Upper lobe of left lung (tissue), 6 donors: ENCODE data around the gene LHX4. TPM values are rescaled to one million over a fixed set of nuclear protein-coding genes. Genes with fewer than 3 reads are reported as not detected.

Experiments
- ATAC-seq, 2 donors: fragments of 200-7000 bp; cut with Tn5 transposase; one replicate each; pipeline ENCODE4 v1.9.1; 2022; ENCODE audit warnings: mild to moderate bottlenecking in 2 of 2, moderate library complexity in 2 of 2; ENCODE audit not compliant: low FRiP score in 2 of 2
- DNase-seq, 2 donors: peaks; one replicate each; pipeline ENCODE4 v3.0.0-alpha.2; 2019 to 2020
- H3K27ac ChIP-seq, 4 donors: fragments of 200-600 bp; sonication (generic); one replicate each; pipeline ENCODE4 v1.5.1; 2016 to 2019
- H3K27me3 ChIP-seq, 4 donors: fragments of 200-600 bp; sonication (generic); one replicate each; pipeline ENCODE4 v1.5.1; 2017 to 2019
- H3K36me3 ChIP-seq, 4 donors: fragments of 200-600 bp; sonication (generic); one replicate each; pipeline ENCODE4 v1.5.1; 2016 to 2019
- H3K4me1 ChIP-seq, 4 donors: fragments of 200-600 bp; sonication (generic); one replicate each; pipeline ENCODE4 v1.5.1; 2018 to 2019
- H3K4me3 ChIP-seq, 4 donors: fragments of 200-600 bp; sonication (generic); one replicate each; pipeline ENCODE4 v1.5.1; 2017 to 2019; ENCODE audit warnings: mild to moderate bottlenecking in 2 of 4, moderate library complexity in 1 of 4
- H3K9me3 ChIP-seq, 4 donors: fragments of 200-600 bp; sonication (generic); one replicate each; pipeline ENCODE4 v1.5.1; 2018 to 2019
- CTCF ChIP-seq, 6 experiments: fragments of 450-650 bp in 4 of 6; fragments of 200-600 bp in 2 of 6; sonication (generic) in 2 of 6; IDR thresholded peaks; one replicate each; pipeline ENCODE4 v1.5.1; 2016 to 2019; ENCODE audit warnings: antibody characterized with exemption in 6 of 6
- EP300 ChIP-seq, 4 donors: sonication (generic); formaldehyde crosslinking; IDR thresholded peaks; one replicate each; pipeline ENCODE4 v1.5.1; 2017; ENCODE audit warnings: antibody characterized with exemption in 4 of 4, control low read depth in 2 of 4
- POLR2A ChIP-seq, 4 donors: fragments of 450-650 bp; IDR thresholded peaks; one replicate each; pipeline ENCODE4 v1.5.1; 2016 to 2017; ENCODE audit warnings: antibody characterized with exemption in 4 of 4, mild to moderate bottlenecking in 2 of 4
- POLR2AphosphoS5 ChIP-seq, 2 donors: sonication (generic); formaldehyde crosslinking; IDR thresholded peaks; one replicate each; pipeline ENCODE4 v1.5.1; 2017; ENCODE audit warnings: antibody characterized with exemption in 2 of 2
- WGBS, 2 donors: methylation state at CpG; one replicate each; pipeline ENCODE4 v1.1.5; 2017 to 2018; 5-methylcytosine and 5-hydroxymethylcytosine counted together
- total RNA-seq, 6 donors: library from RNA; depleted of rRNA in 4 of 6; stranded (reverse); fragments of >200 nt in 4 of 6; gene quantifications; one replicate each; pipeline versions ENCODE4 v1.1.0 to v1.2.1, GENCODE V29; 2016 to 2021
- donor health status: DM: no; HTN: no; CAD: no; lungs with moderate emphysema.
- donor health status: DM: no; HTN: yes; CAD: no; lungs with severe emphysema.

Gene LHX4
- total RNA-seq, 6 donors from 2014 or later = 0.17 to 1.0 (median 0.30) TPM; not detected in 3

- WGBS, 2 donors = 86 to 93% methylated on average over 6 of the region's 6 CpGs
- Histone ChIP-seq H3K27me3 (no peaks in the 10 kb centered on the region), H3K4me1 (no peaks in the 10 kb centered on the region), H3K36me3 (peaks cover 0 to 18% (median 0%) of the 10 kb centered on the region in 4 donors), H3K27ac (no peak overlapping the region), H3K4me3 (no peak overlapping the region), H3K9me3 (no peaks in the 10 kb centered on the region)
- DNase-seq (no peak), ATAC-seq (no peak)
- no peak for TF ChIP-seq EP300 (IDR thresholded peaks at IDR 0.05)
- TF ChIP-seq POLR2A (IDR thresholded peaks at IDR 0.05) = no peak
- no peak for TF ChIP-seq CTCF (IDR thresholded peaks at IDR 0.05)
- TF ChIP-seq POLR2AphosphoS5 (IDR thresholded peaks at IDR 0.05) = no peak
These were observed 60.4 kb downstream of the LHX4 start for GRCh38 chr1:180290265-180291001.

GRCh38 chr1:180291004-180291403 lies 60.9 kb downstream of the LHX4 start:
- ATAC-seq (no peak), DNase-seq (no peak)
- 72 to 77% methylated on average over 1 of the region's 1 CpG for WGBS, 2 donors
- no peak for TF ChIP-seq POLR2A (IDR thresholded peaks at IDR 0.05)
- TF ChIP-seq EP300 (IDR thresholded peaks at IDR 0.05) = no peak
- TF ChIP-seq CTCF (IDR thresholded peaks at IDR 0.05) = no peak
- no peak for TF ChIP-seq POLR2AphosphoS5 (IDR thresholded peaks at IDR 0.05)
- H3K9me3 ChIP-seq = no peaks in the 10 kb centered on the region
- no peaks in the 10 kb centered on the region for H3K27me3 ChIP-seq
- H3K27ac ChIP-seq = no peak overlapping the region
- H3K36me3 ChIP-seq = peaks cover 0 to 13% (median 0%) of the 10 kb centered on the region in 4 donors
- no peaks in the 10 kb centered on the region for H3K4me1 ChIP-seq
- H3K4me3 ChIP-seq = no peak overlapping the region

GRCh38 chr1:180294711-180295110 lies 64.6 kb downstream of the LHX4 start:
- 93% methylated on average over 2 of the region's 2 CpGs for WGBS, 2 donors
- no peak for DNase-seq
- TF ChIP-seq POLR2AphosphoS5 (IDR thresholded peaks at IDR 0.05) = no peak
- no peak for TF ChIP-seq CTCF (IDR thresholded peaks at IDR 0.05)
- no peak for TF ChIP-seq EP300 (IDR thresholded peaks at IDR 0.05)
- no peak for TF ChIP-seq POLR2A (IDR thresholded peaks at IDR 0.05)
- H3K4me3 ChIP-seq = no peak overlapping the region
- H3K9me3 ChIP-seq = no peaks in the 10 kb centered on the region
- no peaks in the 10 kb centered on the region for H3K36me3 ChIP-seq
- no peaks in the 10 kb centered on the region for H3K27me3 ChIP-seq
- H3K4me1 ChIP-seq = no peaks in the 10 kb centered on the region
- H3K27ac ChIP-seq = no peak overlapping the region
- ATAC-seq = no peak

- no peaks in the 10 kb centered on the region for H3K36me3 ChIP-seq
- WGBS, 2 donors = 88 to 93% methylated on average over 1 of the region's 1 CpG
- H3K4me1 ChIP-seq = no peaks in the 10 kb centered on the region
- no peaks in the 10 kb centered on the region for H3K27me3 ChIP-seq
- no peak overlapping the region for H3K27ac ChIP-seq
- ATAC-seq (no peak), DNase-seq (no peak)
- TF ChIP-seq EP300 (IDR thresholded peaks at IDR 0.05) = no peak
- no peak for TF ChIP-seq POLR2A (IDR thresholded peaks at IDR 0.05)
- no peak for TF ChIP-seq CTCF (IDR thresholded peaks at IDR 0.05)
- no peak for TF ChIP-seq POLR2AphosphoS5 (IDR thresholded peaks at IDR 0.05)
- H3K9me3 ChIP-seq = no peaks in the 10 kb centered on the region
- H3K4me3 ChIP-seq = no peak overlapping the region
These were observed 65.9 kb downstream of the LHX4 start for GRCh38 chr1:180295999-180296398.
